ENCODE data around the gene NR4A3.
"Not testable (repeated sequence)": the region's sequence is repeated elsewhere in the genome, so short reads cannot be mapped to it uniquely, and the experiment has no call there.

Gene NR4A3

GRCh38 chr9:99779277-99779676 is 42.4 kb upstream of the NR4A3 start:
- no peaks in the 10 kb centered on the region for H4K20me1 ChIP-seq (ENCODE audit: insufficient read depth, low read length)
- no peak for TF ChIP-seq CTCF (IDR thresholded peaks at IDR 0.05; ENCODE audit: low read depth, low read length)
- no peak for TF ChIP-seq EZH2phosphoT487 (IDR thresholded peaks at IDR 0.05; ENCODE audit: low read depth)
- H3K79me2 ChIP-seq (ENCODE audit: low read length) = no peaks in the 10 kb centered on the region
- no peaks in the 10 kb centered on the region for H3K36me3 ChIP-seq (replicated peaks; ENCODE audit: low read depth, low read length)
- no peak overlapping the region for H3K4me3 ChIP-seq (ENCODE audit: low read length)
- H3K27ac ChIP-seq (ENCODE audit: low read length) = no peak overlapping the region
- H2AFZ ChIP-seq (ENCODE audit: low read depth, low read length) = no peak overlapping the region
- no peaks in the 10 kb centered on the region for H3K27me3 ChIP-seq (ENCODE audit: low read depth, low read length)
- peaks cover 39% of the 10 kb centered on the region for H3K4me1 ChIP-seq (ENCODE audit: low read length)
- no peaks in the 10 kb centered on the region for H3K9me3 ChIP-seq (ENCODE audit: insufficient read depth, low read length)
- H3K4me2 ChIP-seq (ENCODE audit: low read length) = peak overlapping the region; percentile 37
- no peak overlapping the region for H3K9ac ChIP-seq (ENCODE audit: low read length)

GRCh38 chr9:99782349-99782748 is 39.3 kb upstream of the NR4A3 start:
- not testable (repeated sequence) for H3K4me2 ChIP-seq (ENCODE audit: low read length); H3K4me3 ChIP-seq (ENCODE audit: low read length)

GRCh38 chr9:99782962-99783718 is 38.5 kb upstream of the NR4A3 start:
- Histone ChIP-seq H3K79me2 (ENCODE audit: low read length) (no peaks in the 10 kb centered on the region), H4K20me1 (ENCODE audit: insufficient read depth, low read length) (no peaks in the 10 kb centered on the region), H2AFZ (ENCODE audit: low read depth, low read length) (peak overlapping the region; percentile 78; the same call in 1 of the 2 replicates), H3K36me3 (replicated peaks; ENCODE audit: low read depth, low read length) (no peaks in the 10 kb centered on the region), H3K4me1 (ENCODE audit: low read length) (peaks cover 33% of the 10 kb centered on the region), H3K27me3 (ENCODE audit: low read depth, low read length) (no peaks in the 10 kb centered on the region), H3K27ac (ENCODE audit: low read length) (peak overlapping the region; percentile 65), H3K9me3 (ENCODE audit: insufficient read depth, low read length) (no peaks in the 10 kb centered on the region), H3K9ac (ENCODE audit: low read length) (peak overlapping the region; percentile 27; the same call in 1 of the 2 replicates), H3K4me2 (ENCODE audit: low read length) (peak overlapping the region; percentile 70), H3K4me3 (ENCODE audit: low read length) (peak overlapping the region; percentile 38)
- TF ChIP-seq EZH2phosphoT487 (IDR thresholded peaks at IDR 0.05; ENCODE audit: low read depth) (no peak), CTCF (IDR thresholded peaks at IDR 0.05; ENCODE audit: low read depth, low read length) (no peak)

More at GRCh38 chr9:99782349-99782748, 39.3 kb upstream of the NR4A3 start:
- not testable (repeated sequence) for H2AFZ ChIP-seq (ENCODE audit: low read depth, low read length); H3K27ac ChIP-seq (ENCODE audit: low read length); H3K79me2 ChIP-seq (ENCODE audit: low read length); H3K27me3 ChIP-seq (ENCODE audit: low read depth, low read length); H3K36me3 ChIP-seq (replicated peaks; ENCODE audit: low read depth, low read length); H3K9me3 ChIP-seq (ENCODE audit: insufficient read depth, low read length); H4K20me1 ChIP-seq (ENCODE audit: insufficient read depth, low read length); H3K9ac ChIP-seq (ENCODE audit: low read length)
- H3K4me1 ChIP-seq (ENCODE audit: low read length) = peaks cover 39% of the 10 kb centered on the region

- Histone ChIP-seq H3K4me3 (ENCODE audit: low read length) (no peak overlapping the region), H3K9me3 (ENCODE audit: insufficient read depth, low read length) (no peaks in the 10 kb centered on the region), H3K4me1 (ENCODE audit: low read length) (peaks cover 26% of the 10 kb centered on the region), H2AFZ (ENCODE audit: low read depth, low read length) (no peak overlapping the region), H3K79me2 (ENCODE audit: low read length) (no peaks in the 10 kb centered on the region), H3K27me3 (ENCODE audit: low read depth, low read length) (no peaks in the 10 kb centered on the region), H4K20me1 (ENCODE audit: insufficient read depth, low read length) (no peaks in the 10 kb centered on the region), H3K9ac (ENCODE audit: low read length) (no peak overlapping the region), H3K4me2 (ENCODE audit: low read length) (peak overlapping the region; percentile 70), H3K27ac (ENCODE audit: low read length) (0 out of 2 replicates have a peak overlapping the region, but pooled peaks have one; percentile 65), H3K36me3 (replicated peaks; ENCODE audit: low read depth, low read length) (no peaks in the 10 kb centered on the region)
- TF ChIP-seq EZH2phosphoT487 (IDR thresholded peaks at IDR 0.05; ENCODE audit: low read depth) = no peak
- TF ChIP-seq CTCF (IDR thresholded peaks at IDR 0.05; ENCODE audit: low read depth, low read length) = no peak
Measured at GRCh38 chr9:99783799-99784198, 37.9 kb upstream of the NR4A3 start.

Data from OCI-LY3 (cell line).